Measurements from ENCODE around the gene SLC43A3. TPM values are rescaled to one million over a fixed set of nuclear protein-coding genes. Genes with fewer than 3 reads are reported as not detected.

The SLC43A3 gene
- total and polyA plus RNA-seq, 2 of the 4 experiments (the other 2 are of a cell fraction): 12.7 to 21.1 TPM

DNA sequence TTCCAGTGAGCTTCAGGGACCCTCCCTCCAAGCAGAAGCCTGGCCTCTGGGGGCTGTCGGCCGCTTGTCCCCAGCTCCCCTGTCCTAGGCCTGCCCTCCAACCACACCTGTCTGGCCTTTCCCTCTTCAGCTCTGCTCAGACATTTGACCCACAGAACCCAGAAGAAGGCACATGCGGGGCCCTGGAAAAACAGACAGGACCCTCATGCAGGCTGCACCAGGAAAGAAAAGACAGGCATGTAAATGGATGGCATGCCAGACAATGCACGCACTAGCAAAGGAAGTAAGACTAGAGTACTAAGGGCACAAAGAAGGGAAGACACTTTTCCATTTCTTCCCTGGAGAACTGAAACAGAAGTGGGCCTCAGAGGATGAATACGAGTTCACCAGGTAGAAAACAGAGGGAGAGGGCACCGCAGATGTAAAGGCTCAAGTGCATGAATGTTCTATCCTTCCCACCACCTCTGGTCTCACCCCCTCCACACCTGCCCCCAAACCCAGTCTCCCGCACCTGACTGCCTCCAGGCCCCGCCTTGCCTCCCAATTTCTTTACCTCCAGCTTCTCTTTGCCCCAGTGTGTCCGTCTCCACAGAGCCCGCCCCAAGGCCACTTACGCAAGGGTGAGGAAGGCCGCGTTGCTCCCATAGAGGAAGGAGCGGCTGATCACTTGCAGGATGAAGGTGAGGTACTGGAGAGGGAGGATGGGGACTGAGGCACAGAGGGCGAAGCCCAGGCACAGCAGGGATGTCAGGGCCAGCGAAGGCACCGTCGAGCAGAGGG, 17.4 kb downstream of the SLC43A3 start:
- Histone ChIP-seq H4K5ac (ENCODE audit: low read depth, low read length) (no peak overlapping the region), H2BK120ac (ENCODE audit: low read depth, low read length) (no peak overlapping the region)

More for the DNA sequence above, 17.4 kb downstream of the SLC43A3 start:
- H3K4me1 ChIP-seq (ENCODE audit: control insufficient read depth, insufficient read depth, low read length): peaks cover 3% of the 10 kb centered on the region; the same call in 1 of the 2 replicates
- H3K36me3 ChIP-seq (ENCODE audit: control insufficient read depth, insufficient read depth, low read length): peaks cover 24% of the 10 kb centered on the region
- 98% methylated on average over 8 of the region's 18 CpGs; no CpG with 5 or more reads in 1 of the 2 experiments for WGBS, 2 experiments (ENCODE audit: extremely low coverage in 2 of 2, insufficient read length in 1 of 2)
- H4K8ac ChIP-seq (ENCODE audit: low read depth in 2 of 2, low read length in 2 of 2): no peak overlapping the region
- in situ Hi-C loops (cut with MboI; ENCODE audit: low sequenced_read_pairs): no loop called here
- no peak overlapping the region for H3K18ac ChIP-seq (ENCODE audit: low read depth, low read length)
- no peak overlapping the region for H3K9ac ChIP-seq (ENCODE audit: low read depth, low read length)
- H3K27ac ChIP-seq (ENCODE audit: insufficient read depth, low read length): no peak overlapping the region
- H3K4me2 ChIP-seq (ENCODE audit: low read depth, low read length): no peak overlapping the region
- H2AFZ ChIP-seq (replicated peaks; ENCODE audit: low read length, poor library complexity): no peak overlapping the region
- H2BK5ac ChIP-seq (ENCODE audit: low read depth, low read length, poor library complexity, severe bottlenecking): no peak overlapping the region
- no peak overlapping the region for H2AK5ac ChIP-seq (ENCODE audit: low read depth, low read length)
- H3K9me3 ChIP-seq (ENCODE audit: control insufficient read depth, insufficient read depth, low read length): no peaks in the 10 kb centered on the region
- H3K56ac ChIP-seq (ENCODE audit: extremely low read depth, insufficient read depth, low read length): no peak overlapping the region
- H3K27me3 ChIP-seq (ENCODE audit: control insufficient read depth, insufficient read depth, low read length): no peaks in the 10 kb centered on the region
- H3K4me3 ChIP-seq (ENCODE audit: insufficient read depth, low read depth, low read length): no peak overlapping the region
- H3K9me1 ChIP-seq (ENCODE audit: insufficient read depth, low read length): no peaks in the 10 kb centered on the region
- DNase-seq (no peak), ATAC-seq (ENCODE audit: low read depth) (no peak)
- no peak overlapping the region for H3K23ac ChIP-seq (ENCODE audit: low read depth, low read length)
- no peak overlapping the region for H4K91ac ChIP-seq (ENCODE audit: insufficient read depth, low read depth, low read length)
- no peak overlapping the region for H3K4ac ChIP-seq (ENCODE audit: low read depth, low read length)
- no peak overlapping the region for H2AK9ac ChIP-seq (replicated peaks; ENCODE audit: low read depth, low read length, poor library complexity)
- BruUV-seq (replicated peaks): no TSS peak
- dilution Hi-C loops (cut with HindIII; ENCODE audit: low sequenced_read_pairs, unreplicated experiment): no loop called here
- CTCF ChIA-PET: no interaction called here
- H3K79me1 ChIP-seq (ENCODE audit: low read depth in 1 of 2, low read length in 2 of 2): no peaks in the 10 kb centered on the region
- TF ChIP-seq POLR2A (IDR thresholded peaks at IDR 0.05; ENCODE audit: low read depth, low read length) (no peak), MAZ (IDR thresholded peaks at IDR 0.05; ENCODE audit: borderline replicate concordance, low read depth, low read length) (no peak), RCOR1 (IDR thresholded peaks at IDR 0.05; ENCODE audit: insufficient replicate concordance, low read length) (no peak), FOS (IDR thresholded peaks at IDR 0.05; ENCODE audit: low read depth, low read length) (no peak), RAD21 (IDR thresholded peaks at IDR 0.05; ENCODE audit: low read length) (no peak), USF2 (IDR thresholded peaks at IDR 0.05; ENCODE audit: low read depth, low read length) (no peak), NFE2L2 (IDR thresholded peaks at IDR 0.05; ENCODE audit: low read depth, low read length) (no peak), CHD1 (IDR thresholded peaks at IDR 0.05; ENCODE audit: low read depth, low read length) (no peak), ELK1 (IDR thresholded peaks at IDR 0.05; ENCODE audit: borderline replicate concordance, low read depth, low read length) (no peak), RFX5 (IDR thresholded peaks at IDR 0.05; ENCODE audit: low read depth, low read length) (no peak), BHLHE40 (IDR thresholded peaks at IDR 0.05; ENCODE audit: low read depth, low read length) (no peak), MAFK (IDR thresholded peaks at IDR 0.05; ENCODE audit: low read depth, low read length) (no peak)
- TF ChIP-seq, protein P1, sequence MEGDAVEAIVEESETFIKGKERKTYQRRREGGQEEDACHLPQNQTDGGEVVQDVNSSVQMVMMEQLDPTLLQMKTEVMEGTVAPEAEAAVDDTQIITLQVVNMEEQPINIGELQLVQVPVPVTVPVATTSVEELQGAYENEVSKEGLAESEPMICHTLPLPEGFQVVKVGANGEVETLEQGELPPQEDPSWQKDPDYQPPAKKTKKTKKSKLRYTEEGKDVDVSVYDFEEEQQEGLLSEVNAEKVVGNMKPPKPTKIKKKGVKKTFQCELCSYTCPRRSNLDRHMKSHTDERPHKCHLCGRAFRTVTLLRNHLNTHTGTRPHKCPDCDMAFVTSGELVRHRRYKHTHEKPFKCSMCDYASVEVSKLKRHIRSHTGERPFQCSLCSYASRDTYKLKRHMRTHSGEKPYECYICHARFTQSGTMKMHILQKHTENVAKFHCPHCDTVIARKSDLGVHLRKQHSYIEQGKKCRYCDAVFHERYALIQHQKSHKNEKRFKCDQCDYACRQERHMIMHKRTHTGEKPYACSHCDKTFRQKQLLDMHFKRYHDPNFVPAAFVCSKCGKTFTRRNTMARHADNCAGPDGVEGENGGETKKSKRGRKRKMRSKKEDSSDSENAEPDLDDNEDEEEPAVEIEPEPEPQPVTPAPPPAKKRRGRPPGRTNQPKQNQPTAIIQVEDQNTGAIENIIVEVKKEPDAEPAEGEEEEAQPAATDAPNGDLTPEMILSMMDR (conservative IDR thresholded peaks at IDR 0.05; ENCODE audit: low read depth, low read length): no peak
- H3K14ac ChIP-seq (replicated peaks; ENCODE audit: low read depth, low read length): no peak overlapping the region
- POLR2A ChIA-PET (ENCODE audit: unreplicated experiment): interaction anchor here (0.6 kb wide), 1 partner anchor 98 kb away, joined by 7 read pairs; no protein-coding TSS in a partner anchor
- H2BK15ac ChIP-seq (ENCODE audit: low read depth, low read length): no peak overlapping the region
- no peaks in the 10 kb centered on the region for H4K20me1 ChIP-seq (ENCODE audit: insufficient read depth, low read length)
- intact Hi-C loops (cut with micrococcal nuclease): no loop called here
- H2BK20ac ChIP-seq (ENCODE audit: low read depth, low read length): no peak overlapping the region

All from IMR-90 (cell line).